GM10847 (cell line): Measurements from ENCODE around the gene LMNTD2.
A peak's percentile ranks its signal among the peaks of the same experiment; 100 is the strongest.

Experiments used
- POLR2A ChIP-seq: IDR thresholded peaks from 2 replicates; pipeline ENCODE4 v1.6.1; 2011; ENCODE audit not compliant: insufficient read length; ENCODE audit errors: extremely low read depth

Gene LMNTD2

DNA sequence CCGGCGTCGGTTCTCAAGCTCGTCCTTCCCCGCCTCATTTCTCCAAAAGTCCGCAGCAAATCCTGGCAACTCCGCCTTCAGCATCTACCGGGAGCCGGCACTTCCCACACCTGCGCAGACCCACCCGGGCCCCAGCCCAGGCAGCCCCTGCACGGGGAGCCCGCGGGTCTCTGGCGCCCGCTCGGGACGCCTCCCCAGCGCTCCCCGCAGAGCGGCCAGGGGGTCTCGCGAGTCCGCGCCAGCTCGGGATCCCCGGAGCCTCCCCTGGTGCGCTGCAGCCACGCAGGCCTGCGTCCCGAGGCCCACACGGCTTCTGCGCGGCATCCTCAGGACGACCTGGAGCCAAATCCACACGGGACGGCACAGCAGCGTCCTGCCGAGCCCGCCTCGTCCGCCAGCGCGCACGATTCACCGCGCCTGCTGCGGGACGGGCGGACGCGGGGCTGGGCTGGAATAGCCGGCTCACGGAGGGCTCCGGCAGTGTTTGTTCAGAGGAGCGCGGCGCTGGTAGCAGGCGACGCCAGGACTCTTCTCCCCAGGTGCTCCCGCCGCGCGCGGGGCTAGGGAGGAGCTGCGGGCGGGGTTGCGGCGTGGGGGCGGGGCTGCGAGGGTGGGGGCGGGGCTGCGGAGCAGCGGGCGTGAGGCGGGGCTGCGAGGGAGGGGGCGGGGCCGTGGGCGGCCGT is 14.9 kb upstream of the LMNTD2 start:
- no peak for TF ChIP-seq POLR2A

DNA sequence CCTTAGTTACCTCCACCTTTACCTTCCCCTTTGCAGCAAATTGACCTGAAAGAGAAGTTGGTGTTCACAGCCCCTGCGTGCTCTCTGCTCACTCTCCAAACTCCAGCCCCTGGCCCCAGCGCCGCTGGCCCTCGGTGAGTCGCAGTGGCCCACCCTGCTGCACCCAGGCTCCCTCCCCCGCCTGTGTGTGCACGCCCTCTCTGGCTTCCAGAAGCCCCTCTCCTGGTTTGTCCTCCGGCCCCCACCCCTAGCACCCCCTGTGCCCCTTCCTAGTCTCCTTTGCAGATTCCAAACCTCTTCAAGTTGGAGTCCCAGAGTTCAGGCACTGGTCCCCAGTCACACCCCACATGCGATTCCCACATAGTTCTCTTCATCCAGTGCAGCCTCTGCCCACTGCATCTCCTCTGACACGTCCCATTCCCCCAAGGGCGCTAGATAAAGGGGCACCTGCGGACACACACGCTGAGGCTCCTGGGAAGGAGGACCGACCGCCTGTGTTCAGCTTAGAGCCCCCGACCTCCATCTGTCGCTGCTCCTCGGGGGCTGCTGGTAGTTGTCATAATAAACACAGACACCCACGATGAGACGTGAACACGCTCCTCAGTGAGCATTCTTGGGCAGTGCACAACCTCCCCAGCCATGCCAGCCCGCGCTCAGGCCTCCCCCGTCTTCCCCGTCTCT is 14.2 kb upstream of the LMNTD2 start:
- TF ChIP-seq POLR2A, result no peak

DNA sequence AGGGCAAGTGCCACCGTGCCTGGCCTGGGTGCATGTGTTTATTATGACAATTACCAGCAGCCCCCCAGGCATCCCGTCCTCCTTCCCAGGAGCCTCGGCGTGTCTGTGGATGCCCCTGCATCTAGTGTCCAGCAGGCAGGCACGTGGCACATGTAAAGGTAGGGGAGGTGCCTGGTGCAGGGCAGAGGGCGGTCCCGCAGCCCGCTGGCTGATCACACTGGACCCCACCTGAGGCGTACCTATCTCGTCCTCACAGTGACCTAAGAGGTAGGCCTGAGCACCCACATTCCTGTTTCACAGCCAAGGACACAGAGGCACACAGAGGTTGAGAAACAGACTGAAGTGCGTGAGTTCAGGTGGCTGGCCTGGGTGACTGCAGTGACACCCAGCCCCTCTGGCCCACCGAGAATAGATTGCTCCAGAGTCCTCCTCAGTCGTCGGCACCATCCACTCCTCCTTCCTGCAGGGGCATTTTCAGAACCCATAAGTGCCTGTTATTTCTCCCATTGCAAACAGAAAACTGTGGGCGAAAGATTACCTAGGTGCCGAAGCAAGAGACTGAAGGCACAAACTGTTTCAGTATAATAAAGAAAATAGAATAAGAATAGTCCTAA is 12.7 kb upstream of the LMNTD2 start:
- TF ChIP-seq POLR2A, result no peak

- TF ChIP-seq POLR2A, result no peak
Observed at GRCh38 chr11:571802-572185, 11.3 kb upstream of the LMNTD2 start.

- no peak for TF ChIP-seq POLR2A
Observed at GRCh38 chr11:569158-569885, 8.8 kb upstream of the LMNTD2 start.

DNA sequence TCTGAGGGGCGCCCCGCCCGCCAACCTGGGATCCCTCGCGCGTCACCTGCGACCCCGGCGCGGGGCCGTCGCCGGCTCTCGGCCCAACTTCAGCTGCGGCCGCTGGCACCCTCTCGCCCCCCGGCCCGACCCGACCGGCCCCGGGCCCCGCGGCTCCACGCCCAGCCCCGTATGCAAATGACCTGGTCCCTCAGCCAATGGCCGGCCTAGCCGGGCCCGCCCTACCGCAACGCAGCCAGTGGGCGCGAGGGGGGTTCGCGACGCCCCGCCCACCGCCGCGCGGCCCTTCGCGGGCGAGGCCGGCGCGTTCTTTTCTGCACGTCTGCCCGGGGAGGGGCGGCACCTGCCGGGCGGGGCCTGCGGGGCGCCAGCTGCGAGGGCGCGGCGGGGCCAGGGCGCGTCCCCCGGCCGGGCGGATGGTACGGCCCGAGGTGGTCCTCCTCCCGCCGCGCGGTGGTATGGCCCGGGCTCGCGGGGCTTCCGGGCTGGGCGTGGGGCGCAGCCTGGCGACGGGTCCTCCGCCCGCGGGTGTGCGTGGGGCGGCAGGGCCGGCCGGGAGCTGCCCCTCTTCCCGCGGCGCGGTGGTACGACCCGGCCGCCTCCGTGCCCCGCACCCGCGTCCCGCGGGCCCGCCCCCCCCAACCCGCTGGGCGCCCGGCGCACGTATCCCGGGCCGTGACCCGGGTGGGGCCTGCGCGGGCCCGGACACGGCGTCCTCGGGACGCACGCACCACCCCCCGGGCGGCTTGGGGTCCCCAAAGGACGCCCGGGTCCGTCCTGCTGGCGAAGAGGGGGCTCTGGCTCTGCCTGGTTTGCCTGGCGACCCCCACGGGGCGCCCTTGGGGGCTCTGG is 8.0 kb upstream of the LMNTD2 start:
- peak; percentile 61 for TF ChIP-seq POLR2A

GRCh38 chr11:567629-568292 is 7.2 kb upstream of the LMNTD2 start:
- no peak for TF ChIP-seq POLR2A

GRCh38 chr11:567011-567628 is 6.6 kb upstream of the LMNTD2 start:
- no peak for TF ChIP-seq POLR2A

- TF ChIP-seq POLR2A, result no peak
Observed at GRCh38 chr11:565921-566509, 5.5 kb upstream of the LMNTD2 start.

GRCh38 chr11:563812-564578 is 3.5 kb upstream of the LMNTD2 start:
- no peak for TF ChIP-seq POLR2A

- TF ChIP-seq POLR2A, result no peak
Observed at GRCh38 chr11:563066-563811, 2.7 kb upstream of the LMNTD2 start.

DNA sequence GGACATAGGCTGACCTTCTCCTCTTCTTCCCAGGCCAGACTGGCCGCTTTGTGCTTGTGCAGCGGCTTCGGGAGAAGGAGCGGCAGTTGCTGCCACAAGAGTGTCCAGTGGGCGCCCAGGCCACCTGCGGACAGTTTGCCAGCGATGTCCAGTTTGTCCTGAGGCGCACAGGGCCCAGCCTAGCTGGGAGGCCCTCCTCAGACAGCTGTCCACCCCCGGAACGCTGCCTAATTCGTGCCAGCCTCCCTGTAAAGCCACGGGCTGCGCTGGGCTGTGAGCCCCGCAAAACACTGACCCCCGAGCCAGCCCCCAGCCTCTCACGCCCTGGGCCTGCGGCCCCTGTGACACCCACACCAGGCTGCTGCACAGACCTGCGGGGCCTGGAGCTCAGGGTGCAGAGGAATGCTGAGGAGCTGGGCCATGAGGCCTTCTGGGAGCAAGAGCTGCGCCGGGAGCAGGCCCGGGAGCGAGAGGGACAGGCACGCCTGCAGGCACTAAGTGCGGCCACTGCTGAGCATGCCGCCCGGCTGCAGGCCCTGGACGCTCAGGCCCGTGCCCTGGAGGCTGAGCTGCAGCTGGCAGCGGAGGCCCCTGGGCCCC is 1.6 kb upstream of the LMNTD2 start:
- TF ChIP-seq POLR2A, result no peak
